GM11168 (cell line): ENCODE data around the gene MC1R.
"Not testable (repeated sequence)": the region's sequence is repeated elsewhere in the genome, so short reads cannot be mapped to it uniquely, and the experiment has no call there.

Experiments used
- in situ Hi-C: fragments of 300-500 bp; cut with MboI; formaldehyde crosslinking; loops from one replicate; pipeline ENCODE4 v1.12.0; 2022; ENCODE audit warnings: low sequenced_read_pairs; ENCODE audit not compliant: unreplicated experiment

MC1R gene

DNA sequence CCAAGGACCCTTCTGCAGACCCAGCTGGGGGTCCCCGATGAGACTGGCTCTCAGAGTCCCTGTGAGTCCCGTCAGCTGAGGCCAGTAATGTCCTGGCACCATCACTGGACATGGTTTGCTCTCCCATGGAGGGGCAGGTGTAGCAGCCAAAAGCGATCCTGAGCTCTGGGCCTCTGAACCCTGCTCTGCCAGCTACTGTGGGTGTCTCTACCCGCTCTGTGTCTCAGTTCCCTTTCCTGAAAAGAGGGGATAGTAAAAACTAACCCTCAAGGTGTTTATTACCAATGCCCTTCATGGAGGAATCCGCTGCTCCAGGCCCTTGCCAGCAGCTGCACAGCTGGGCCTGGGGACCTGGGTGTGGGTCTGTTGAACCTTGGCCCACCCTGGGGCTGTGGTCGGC, 13.3 kb downstream of the MC1R start:
- in situ Hi-C loops: no loop called here

DNA sequence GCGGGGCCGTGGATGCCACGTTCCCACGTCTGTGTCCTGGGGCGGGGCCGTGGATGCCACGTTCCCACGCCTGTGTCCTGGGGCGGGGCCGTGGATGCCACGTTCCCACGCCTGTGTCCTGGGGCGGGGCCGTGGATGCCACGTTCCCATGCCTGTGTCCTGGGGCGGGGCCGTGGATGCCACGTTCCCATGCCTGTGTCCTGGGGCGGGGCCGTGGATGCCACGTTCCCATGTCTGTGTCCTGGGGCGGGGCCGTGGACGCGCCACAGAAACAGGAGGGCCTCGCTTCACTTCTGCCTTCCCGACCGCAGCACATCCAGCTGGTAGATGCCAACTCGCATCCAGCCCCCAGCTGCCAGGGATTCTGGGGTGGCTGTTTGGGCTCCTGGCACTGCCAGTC, 15.4 kb downstream of the MC1R start:
- in situ Hi-C loops: not testable (repeated sequence)

DNA sequence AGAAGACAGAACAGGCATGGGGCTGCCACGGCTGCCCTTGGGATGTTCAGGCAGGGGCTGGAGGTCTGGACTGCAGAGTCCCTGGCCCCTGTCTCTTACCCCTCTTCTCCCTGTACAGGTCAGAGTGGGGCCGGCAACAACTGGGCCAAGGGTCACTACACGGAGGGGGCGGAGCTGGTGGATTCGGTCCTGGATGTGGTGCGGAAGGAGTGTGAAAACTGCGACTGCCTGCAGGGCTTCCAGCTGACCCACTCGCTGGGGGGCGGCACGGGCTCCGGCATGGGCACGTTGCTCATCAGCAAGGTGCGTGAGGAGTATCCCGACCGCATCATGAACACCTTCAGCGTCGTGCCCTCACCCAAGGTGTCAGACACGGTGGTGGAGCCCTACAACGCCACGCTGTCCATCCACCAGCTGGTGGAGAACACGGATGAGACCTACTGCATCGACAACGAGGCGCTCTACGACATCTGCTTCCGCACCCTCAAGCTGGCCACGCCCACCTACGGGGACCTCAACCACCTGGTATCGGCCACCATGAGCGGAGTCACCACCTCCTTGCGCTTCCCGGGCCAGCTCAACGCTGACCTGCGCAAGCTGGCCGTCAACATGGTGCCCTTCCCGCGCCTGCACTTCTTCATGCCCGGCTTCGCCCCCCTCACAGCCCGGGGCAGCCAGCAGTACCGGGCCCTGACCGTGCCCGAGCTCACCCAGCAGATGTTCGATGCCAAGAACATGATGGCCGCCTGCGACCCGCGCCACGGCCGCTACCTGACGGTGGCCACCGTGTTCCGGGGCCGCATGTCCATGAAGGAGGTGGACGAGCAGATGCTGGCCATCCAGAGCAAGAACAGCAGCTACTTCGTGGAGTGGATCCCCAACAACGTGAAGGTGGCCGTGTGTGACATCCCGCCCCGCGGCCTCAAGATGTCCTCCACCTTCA, 16.2 kb downstream of the MC1R start:
- in situ Hi-C loops: no loop called here

DNA sequence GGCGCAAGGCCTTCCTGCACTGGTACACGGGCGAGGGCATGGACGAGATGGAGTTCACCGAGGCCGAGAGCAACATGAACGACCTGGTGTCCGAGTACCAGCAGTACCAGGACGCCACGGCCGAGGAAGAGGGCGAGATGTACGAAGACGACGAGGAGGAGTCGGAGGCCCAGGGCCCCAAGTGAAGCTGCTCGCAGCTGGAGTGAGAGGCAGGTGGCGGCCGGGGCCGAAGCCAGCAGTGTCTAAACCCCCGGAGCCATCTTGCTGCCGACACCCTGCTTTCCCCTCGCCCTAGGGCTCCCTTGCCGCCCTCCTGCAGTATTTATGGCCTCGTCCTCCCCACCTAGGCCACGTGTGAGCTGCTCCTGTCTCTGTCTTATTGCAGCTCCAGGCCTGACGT, 17.0 kb downstream of the MC1R start:
- in situ Hi-C loops: not testable (repeated sequence)

GRCh38 chr16:89936034-89936433, 17.4 kb downstream of the MC1R start:
- in situ Hi-C loops: no loop called here

DNA sequence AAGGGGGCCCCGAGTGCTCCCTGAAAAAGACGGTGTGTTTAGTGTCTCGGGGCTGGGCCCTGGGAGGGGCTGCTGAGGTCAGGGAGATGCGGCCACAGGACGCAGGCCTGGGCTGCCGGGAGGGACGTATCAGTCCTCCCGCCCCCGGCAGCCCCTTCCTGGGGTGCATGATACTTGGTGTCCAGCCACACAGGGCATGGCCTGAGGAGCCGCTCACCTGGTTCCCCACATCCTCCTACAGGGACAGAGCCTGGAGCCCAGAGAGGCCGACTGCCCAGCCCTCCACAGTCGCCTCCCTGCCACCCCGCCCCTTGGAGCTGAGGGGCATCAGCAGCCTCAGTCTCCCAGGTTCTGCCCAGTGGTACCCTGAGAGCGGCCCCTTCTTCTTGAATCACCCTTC, 17.8 kb downstream of the MC1R start:
- in situ Hi-C loops: no loop called here

DNA sequence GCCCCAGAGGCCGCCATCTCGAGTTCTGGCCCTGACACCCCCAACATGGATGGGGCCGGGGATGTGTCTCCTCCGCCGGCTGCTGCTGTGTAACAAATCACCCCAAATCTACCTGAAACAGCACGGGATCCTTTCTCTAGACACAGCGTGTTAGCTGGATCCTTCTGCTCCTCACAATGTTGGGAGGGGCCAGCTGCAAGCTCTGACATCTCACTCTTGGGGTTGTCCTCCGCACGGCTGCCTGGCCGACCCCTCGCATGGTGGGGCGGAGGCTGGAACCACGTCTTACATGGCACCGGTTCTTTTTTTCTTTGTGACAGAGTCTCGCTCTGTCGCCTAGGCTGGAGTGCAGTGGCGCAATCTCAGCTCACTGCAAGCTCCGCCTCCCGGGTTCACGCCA, 18.3 kb downstream of the MC1R start:
- in situ Hi-C loops: no loop called here

- in situ Hi-C loops: no loop called here
Observed at GRCh38 chr16:89938175-89938885, 19.7 kb downstream of the MC1R start.

DNA sequence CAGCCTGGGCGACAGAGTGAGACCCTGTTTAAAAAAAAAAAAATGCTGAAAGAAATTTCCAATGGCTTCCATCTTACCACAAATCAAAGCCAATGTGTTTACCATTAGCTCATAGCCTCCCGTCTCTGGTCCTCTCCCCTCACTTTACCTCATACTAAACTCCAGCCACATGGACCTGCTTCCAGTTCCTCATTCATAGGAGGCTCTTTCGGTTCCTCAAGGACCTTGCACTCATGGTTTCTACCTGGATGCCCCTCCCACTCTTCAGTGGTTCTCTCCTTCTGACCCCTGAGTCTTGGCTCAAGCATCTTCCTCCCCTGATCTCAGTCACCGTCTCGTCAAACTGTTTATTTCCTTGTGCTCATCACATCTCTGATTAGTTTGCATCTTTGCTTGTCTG, 26.1 kb downstream of the MC1R start:
- in situ Hi-C loops: no loop called here

DNA sequence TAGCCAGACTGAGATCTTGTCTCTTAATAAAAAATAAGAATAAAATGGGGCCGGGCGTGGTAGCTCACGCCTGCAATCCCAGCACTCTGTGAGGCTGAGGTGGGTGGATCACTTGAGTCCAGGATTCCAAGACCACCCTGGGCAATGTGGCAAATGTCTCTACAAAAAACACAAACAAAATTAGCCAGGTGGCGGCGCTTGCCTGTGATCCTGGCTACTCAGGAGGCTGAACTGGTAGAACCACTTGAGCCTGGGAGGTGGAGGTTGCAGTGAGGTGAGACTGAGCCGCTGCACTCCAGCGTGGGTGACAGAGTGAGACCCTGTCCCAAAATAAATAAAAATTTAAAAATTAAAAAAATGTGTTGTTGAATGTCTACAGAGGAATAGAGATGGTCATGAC, 27.0 kb downstream of the MC1R start:
- in situ Hi-C loops: no loop called here

DNA sequence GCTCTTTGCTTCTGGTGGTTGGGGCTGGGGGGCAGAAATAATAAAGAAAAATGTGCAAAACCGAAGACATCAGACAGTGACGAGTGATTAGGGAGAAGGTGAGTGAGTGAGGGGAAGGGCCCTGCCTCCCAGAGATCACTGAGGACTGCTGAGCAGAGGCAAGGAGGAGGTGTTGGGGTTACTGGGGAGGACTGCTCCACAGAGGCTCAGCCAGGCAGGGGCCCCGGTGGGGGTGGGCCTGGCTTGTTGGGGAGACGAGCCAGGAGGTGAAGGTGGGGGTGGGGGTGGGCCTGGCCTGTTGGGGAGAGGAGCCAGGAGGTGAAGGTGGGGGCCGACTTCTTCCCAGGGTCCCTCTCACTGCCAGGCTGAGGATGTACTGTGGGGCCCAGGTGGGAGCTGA, 27.9 kb downstream of the MC1R start:
- in situ Hi-C loops: no loop called here

DNA sequence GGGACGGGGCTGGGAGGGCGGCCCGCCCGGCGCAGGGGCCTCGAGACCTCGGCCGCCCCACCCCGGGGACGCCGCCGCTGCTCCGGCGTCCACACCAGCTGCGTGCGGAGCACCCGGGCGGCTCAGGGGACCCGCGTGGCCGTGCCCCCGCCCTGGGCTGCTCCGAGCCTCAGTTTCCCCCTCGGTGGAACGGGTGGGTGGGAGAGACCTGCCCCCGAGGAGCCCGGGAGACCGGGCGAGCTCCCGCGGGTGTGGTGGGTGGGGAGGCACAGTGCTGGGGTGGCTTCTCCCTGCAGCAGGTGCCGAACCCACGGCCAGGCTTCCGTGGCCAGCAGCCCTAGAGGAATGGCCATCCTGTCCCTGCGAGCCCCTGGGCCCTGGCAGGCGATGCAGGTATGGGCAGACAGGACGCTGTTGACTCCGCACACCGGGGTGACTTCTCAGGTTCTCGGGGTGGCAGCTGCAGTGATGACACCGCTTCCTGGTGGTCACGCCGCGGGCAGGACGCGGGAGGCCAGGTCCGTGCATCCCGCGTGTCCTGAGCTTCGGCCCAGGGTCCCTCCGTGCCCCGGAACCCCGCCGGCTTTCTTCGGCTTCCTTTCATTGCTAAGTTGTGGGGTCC, 30.6 kb downstream of the MC1R start:
- in situ Hi-C loops: no loop called here

- in situ Hi-C loops: no loop called here
Observed at GRCh38 chr16:89949756-89950155, 31.1 kb downstream of the MC1R start.

GRCh38 chr16:89951509-89951908, 32.8 kb downstream of the MC1R start:
- in situ Hi-C loops: no loop called here

- in situ Hi-C loops: no loop called here
Observed at GRCh38 chr16:89952049-89952448, 33.4 kb downstream of the MC1R start.

DNA sequence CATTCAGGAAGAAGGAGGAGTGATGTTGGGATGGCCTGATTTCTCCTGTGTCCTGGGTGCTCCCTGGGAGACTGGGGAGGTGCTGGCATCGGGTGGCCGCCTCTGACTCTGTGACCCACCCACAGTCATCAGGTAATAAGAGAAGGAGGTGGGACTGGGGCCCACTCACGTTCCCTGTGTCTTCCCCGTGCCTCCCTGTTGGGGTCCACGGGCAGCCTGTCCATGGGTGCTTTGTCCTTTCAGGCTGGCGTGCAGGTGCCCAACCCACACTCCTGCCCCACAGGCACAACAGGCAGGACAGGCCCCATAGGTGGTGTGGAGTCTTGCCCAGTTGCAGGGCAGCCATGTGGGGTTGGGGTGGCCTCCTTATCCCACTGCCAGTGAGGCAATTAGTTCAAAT, 33.9 kb downstream of the MC1R start:
- in situ Hi-C loops: no loop called here

DNA sequence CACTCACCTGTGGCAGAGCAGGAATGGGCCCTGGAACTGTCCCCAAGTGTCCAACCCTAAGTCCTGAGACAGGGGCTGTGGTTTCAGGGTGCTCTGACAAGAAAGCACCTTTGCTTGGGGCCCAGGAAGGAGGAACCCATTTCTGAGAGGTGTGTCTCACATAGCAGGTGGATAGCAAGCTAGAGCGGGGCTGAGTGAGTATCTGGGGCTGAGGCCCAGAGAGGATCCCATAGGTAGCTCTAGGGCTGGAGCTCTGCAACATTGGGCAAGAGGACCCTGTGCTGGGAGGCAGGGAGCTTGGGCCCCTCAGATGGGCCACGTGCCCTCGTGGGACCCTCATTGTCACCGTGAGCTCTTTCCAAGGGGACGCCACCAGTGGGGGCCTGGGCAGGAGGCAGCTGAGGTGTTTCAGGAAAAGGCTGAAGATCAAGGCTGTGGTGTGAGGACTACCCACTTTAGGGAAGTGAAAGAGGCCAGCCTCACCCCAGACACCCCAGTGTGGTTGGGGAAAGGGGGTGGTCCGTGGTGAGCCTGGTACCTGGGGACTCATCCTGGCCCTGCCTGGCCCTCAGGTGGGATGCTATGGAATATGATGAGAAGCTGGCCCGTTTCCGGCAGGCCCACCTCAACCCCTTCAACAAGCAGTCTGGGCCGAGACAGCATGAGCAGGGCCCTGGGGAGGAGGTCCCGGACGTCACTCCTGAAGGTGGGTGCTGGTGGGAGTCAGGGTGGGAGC, 35.2 kb downstream of the MC1R start:
- in situ Hi-C loops: no loop called here

DNA sequence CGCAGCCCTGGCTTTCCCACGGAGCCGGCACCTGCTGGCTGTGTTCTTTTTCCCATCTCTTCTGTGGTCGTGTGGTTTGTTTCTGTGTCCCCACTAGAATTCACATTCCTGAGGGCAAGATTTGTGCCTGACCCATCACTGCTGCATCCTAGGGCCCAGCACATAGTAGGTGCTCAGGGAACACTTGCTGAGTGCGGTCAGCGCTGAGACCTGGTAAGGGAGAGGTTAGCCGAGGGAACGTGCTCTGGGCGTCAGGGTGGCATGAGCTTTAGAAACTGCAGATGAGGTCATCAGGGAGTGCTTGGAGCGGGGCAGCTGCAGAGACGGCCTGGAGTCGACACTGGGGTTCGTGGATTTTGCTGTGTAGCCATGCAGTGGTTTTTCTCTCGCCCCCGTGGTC, 35.8 kb downstream of the MC1R start:
- in situ Hi-C loops: no loop called here

DNA sequence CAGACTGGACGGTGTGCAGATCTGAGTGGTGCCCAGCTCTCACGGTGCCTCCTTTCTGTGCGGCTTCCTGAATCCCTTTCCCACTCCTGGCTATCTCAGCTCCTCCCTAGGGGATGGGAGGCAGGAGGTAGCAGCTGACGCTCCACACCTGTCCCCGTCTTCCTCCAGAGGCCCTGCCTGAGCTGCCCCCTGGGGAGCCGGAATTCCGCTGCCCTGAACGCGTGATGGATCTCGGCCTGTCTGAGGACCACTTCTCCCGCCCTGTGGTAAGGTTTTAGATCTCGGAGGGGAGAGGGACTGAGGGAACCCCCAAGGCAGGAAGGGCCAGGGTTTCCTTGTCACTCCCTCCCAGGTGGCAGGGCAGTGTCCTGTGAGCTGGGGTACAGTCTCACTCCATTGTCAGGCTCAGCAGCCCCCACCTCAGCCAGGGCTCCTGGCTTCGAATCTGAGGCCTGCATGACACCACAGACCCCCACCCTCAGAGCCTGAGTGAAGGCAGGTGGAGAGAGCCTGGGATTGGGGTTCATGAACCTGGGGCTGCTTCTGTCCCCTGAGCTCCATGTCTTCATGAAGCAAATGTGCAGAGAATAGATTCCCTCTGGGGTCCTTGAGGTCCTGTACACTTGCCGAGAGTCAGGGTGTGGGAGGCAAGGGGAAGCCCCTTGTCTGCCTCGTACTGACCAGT, 36.5 kb downstream of the MC1R start:
- in situ Hi-C loops: no loop called here
